Measurements from ENCODE around the gene GRHL1.

Gene GRHL1

GRCh38 chr2:9949239-9949991 is 2.1 kb upstream of the GRHL1 start:
- no peak for DNase-seq

- no peak for DNase-seq
Measured at GRCh38 chr2:9949992-9950520, 1.4 kb upstream of the GRHL1 start.

- DNase-seq: peak; percentile 20
Measured at GRCh38 chr2:9950521-9951271, 797 bp upstream of the GRHL1 start.

- no peak for DNase-seq
Measured at GRCh38 chr2:9951272-9951521, 296 bp upstream of the GRHL1 start.

- DNase-seq: no peak
Measured at GRCh38 chr2:9952286-9952737, 819 bp downstream of the GRHL1 start.

GRCh38 chr2:9952856-9953503 is 1.5 kb downstream of the GRHL1 start:
- no peak for DNase-seq

GRCh38 chr2:9954136-9954535 is 2.6 kb downstream of the GRHL1 start:
- no peak for DNase-seq

GRCh38 chr2:9958057-9958456 is 6.6 kb downstream of the GRHL1 start:
- no peak for DNase-seq

GRCh38 chr2:9959262-9959661 is 7.8 kb downstream of the GRHL1 start:
- DNase-seq: no peak

GRCh38 chr2:9961013-9961412 is 9.5 kb downstream of the GRHL1 start:
- DNase-seq: no peak

- no peak for DNase-seq
Measured at GRCh38 chr2:9964334-9964980, 13.0 kb downstream of the GRHL1 start.

- peak; percentile 35 for DNase-seq
Measured at GRCh38 chr2:9965119-9965822, 13.8 kb downstream of the GRHL1 start.

- DNase-seq: no peak
Measured at GRCh38 chr2:9966491-9967022, 15.1 kb downstream of the GRHL1 start.

- no peak for DNase-seq
Measured at GRCh38 chr2:9967053-9967775, 15.7 kb downstream of the GRHL1 start.

- no peak for DNase-seq
Measured at GRCh38 chr2:9968553-9969497, 17.3 kb downstream of the GRHL1 start.

- no peak for DNase-seq
Measured at GRCh38 chr2:9970200-9971044, 18.9 kb downstream of the GRHL1 start.

- DNase-seq: no peak
Measured at GRCh38 chr2:9971105-9971818, 19.8 kb downstream of the GRHL1 start.

- DNase-seq: no peak
Measured at GRCh38 chr2:9971890-9972289, 20.4 kb downstream of the GRHL1 start.
